Activated T-cell treated with anti-CD3 and anti-CD28 coated beads, Interleukin-2, amount 50 U/mL, for 72 hours (primary cell): ENCODE results near the gene C11orf52. TPM values are rescaled to one million over a fixed set of nuclear protein-coding genes. Genes with fewer than 3 reads are reported as not detected.

ENCODE experiments used
- ATAC-seq, 2 donors: fragments of 150-1000 bp; cut with Tn5 transposase; replicated peaks in 1 of 2; 2 replicates each; pipeline ENCODE4 v1.10.0; 2021; ENCODE audit warnings: moderate library complexity in 2 of 2, mild to moderate bottlenecking in 1 of 2
- DNase-seq, 2 donors: peaks; one replicate each; pipeline ENCODE4 v3.0.0; 2021 to 2022; ENCODE audit warnings: mixed read lengths in 1 of 2
- H3K27ac Mint-ChIP-seq: one replicate; pipeline ENCODE4 v1.8.0; 2022; ENCODE audit warnings: mild to moderate bottlenecking, moderate library complexity, mixed read lengths
- H3K27me3 Mint-ChIP-seq: one replicate; pipeline ENCODE4 v1.8.0; 2022; ENCODE audit warnings: low read depth, mixed read lengths
- H3K36me3 Mint-ChIP-seq, 2 donors: one replicate each; pipeline ENCODE4 v1.8.0; 2022; ENCODE audit warnings: mixed read lengths in 2 of 2, mild to moderate bottlenecking in 1 of 2; ENCODE audit not compliant: insufficient read depth in 2 of 2
- H3K4me1 Mint-ChIP-seq: one replicate; pipeline ENCODE4 v1.8.0; 2022; ENCODE audit warnings: low read depth, mixed read lengths
- H3K4me3 Mint-ChIP-seq, 2 donors: one replicate each; pipeline ENCODE4 v1.8.0; 2022; ENCODE audit warnings: mild to moderate bottlenecking in 2 of 2, mixed read lengths in 2 of 2, moderate library complexity in 2 of 2
- H3K9me3 Mint-ChIP-seq, 2 donors: one replicate each; pipeline ENCODE4 v1.8.0; 2022; ENCODE audit warnings: mixed read lengths in 2 of 2
- total RNA-seq, 2 donors: library from RNA; stranded (reverse); gene quantifications; one replicate each; pipeline ENCODE4 v1.2.3, GENCODE V29; 2022

C11orf52 gene
- total RNA-seq, 2 donors from 2014 or later = not detected

DNA sequence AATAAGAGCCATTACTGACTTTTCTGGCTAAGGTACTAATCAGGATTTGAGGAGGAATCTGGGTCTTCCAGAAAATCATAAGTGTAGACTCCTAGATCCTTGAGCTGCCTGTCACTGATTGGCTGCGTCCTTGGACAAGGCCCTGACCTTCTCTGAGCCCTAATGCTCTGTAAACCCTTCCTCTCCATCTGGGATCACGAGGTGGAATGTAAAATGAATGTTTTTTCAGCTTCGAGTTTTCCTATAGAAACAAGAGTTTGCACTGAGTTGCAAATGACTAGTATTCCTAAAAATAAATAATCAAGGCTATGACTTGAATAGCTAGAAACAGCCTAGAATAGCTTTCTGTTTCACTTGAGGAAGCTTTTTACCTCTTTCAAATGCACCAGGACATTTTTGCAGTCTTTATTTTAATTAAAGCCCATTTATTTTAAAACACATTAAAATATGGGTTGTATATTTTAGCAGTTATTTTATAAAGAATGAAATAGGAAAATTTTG, 17.4 kb downstream of the C11orf52 start:
- no peak for ATAC-seq
- no peaks in the 10 kb centered on the region for H3K9me3 Mint-ChIP-seq
- H3K36me3 Mint-ChIP-seq = peaks cover 4 to 9% of the 10 kb centered on the region in 2 donors
- no peak for DNase-seq
- H3K27me3 Mint-ChIP-seq = no peaks in the 10 kb centered on the region
- H3K4me3 Mint-ChIP-seq = peak overlapping the region; percentile 89 to 98
- H3K27ac Mint-ChIP-seq = peak overlapping the region; percentile 77
- peaks cover 79% of the 10 kb centered on the region for H3K4me1 Mint-ChIP-seq

DNA sequence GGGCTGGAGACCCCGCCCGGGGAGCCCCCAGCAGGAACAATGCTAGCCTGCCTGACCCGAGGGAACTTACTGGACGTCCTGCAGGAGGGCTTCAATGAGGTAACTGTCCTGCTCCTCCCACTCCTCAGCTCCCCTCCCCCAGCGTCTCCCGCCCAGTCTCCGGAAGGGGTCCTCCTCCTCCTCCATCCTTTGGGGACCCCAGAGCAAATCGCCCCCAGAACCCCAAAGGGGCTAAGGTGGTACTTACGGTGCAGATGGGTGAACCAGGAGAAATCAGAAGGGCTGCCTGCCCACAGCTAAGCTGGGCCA, 18.7 kb downstream of the C11orf52 start:
- peaks cover 85% of the 10 kb centered on the region for H3K4me1 Mint-ChIP-seq
- H3K36me3 Mint-ChIP-seq = peaks cover 6 to 9% of the 10 kb centered on the region in 2 donors
- H3K9me3 Mint-ChIP-seq = no peaks in the 10 kb centered on the region
- H3K4me3 Mint-ChIP-seq = peak overlapping the region; percentile 89 to 98
- H3K27me3 Mint-ChIP-seq = no peaks in the 10 kb centered on the region
- no peak overlapping the region for H3K27ac Mint-ChIP-seq
- ATAC-seq = no peak
- no peak for DNase-seq

DNA sequence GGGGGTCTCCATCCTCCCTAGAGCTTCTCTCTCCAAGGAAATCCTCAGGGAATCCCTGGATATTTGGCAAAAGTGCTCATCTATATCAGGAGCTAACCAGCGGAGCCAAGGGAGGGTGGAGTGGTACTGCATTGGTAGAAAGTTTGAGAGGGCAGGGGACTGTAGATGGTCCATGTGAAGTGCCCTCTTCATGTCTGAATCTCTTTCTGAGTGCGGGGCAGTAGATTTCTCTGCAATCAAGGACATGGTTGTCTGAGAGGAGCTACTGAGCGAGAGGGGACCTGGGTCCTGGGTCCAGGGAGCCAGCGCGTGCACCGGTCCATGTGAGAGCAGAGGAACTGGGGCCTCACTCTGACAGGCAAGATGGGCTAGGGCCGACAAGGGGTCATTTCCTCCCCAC, 19.1 kb downstream of the C11orf52 start:
- H3K27me3 Mint-ChIP-seq = no peaks in the 10 kb centered on the region
- H3K36me3 Mint-ChIP-seq = peaks cover 6 to 10% of the 10 kb centered on the region in 2 donors
- H3K4me3 Mint-ChIP-seq = peak overlapping the region; percentile 89 to 98
- peaks cover 85% of the 10 kb centered on the region for H3K4me1 Mint-ChIP-seq
- peak overlapping the region; percentile 98 for H3K27ac Mint-ChIP-seq
- ATAC-seq (no peak), DNase-seq (no peak)
- no peaks in the 10 kb centered on the region for H3K9me3 Mint-ChIP-seq

DNA sequence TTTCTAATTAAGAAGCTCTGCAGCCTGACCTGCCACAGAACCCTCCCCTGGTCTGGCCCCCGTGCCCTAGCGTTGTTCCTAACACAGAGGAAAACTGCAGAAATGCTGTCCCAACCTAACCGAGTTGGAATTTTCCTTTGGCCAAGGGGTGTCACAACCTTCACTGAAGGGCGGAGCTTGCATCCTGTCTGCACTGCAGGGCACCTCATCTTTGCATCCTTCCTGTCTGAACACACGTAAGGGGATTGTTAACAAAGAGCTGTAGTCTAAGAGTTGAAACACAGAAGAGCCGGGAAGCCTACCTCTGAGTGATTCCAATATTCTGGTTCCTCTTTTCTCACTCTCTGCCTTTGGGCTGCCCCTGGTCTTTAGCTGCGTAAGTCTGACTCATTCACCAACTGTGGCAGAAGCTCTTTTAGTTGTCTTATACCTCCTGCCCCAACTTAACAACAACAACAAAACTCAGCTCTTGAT, 20.0 kb downstream of the C11orf52 start:
- H3K9me3 Mint-ChIP-seq = no peaks in the 10 kb centered on the region
- peak overlapping the region; percentile 89 to 98 for H3K4me3 Mint-ChIP-seq
- peak overlapping the region; percentile 98 for H3K27ac Mint-ChIP-seq
- DNase-seq = peak; percentile 59 to 65
- H3K36me3 Mint-ChIP-seq = peaks cover 6 to 10% of the 10 kb centered on the region in 2 donors
- ATAC-seq = peak; percentile 81 to 82
- no peaks in the 10 kb centered on the region for H3K27me3 Mint-ChIP-seq
- H3K4me1 Mint-ChIP-seq = peaks cover 83% of the 10 kb centered on the region

DNA sequence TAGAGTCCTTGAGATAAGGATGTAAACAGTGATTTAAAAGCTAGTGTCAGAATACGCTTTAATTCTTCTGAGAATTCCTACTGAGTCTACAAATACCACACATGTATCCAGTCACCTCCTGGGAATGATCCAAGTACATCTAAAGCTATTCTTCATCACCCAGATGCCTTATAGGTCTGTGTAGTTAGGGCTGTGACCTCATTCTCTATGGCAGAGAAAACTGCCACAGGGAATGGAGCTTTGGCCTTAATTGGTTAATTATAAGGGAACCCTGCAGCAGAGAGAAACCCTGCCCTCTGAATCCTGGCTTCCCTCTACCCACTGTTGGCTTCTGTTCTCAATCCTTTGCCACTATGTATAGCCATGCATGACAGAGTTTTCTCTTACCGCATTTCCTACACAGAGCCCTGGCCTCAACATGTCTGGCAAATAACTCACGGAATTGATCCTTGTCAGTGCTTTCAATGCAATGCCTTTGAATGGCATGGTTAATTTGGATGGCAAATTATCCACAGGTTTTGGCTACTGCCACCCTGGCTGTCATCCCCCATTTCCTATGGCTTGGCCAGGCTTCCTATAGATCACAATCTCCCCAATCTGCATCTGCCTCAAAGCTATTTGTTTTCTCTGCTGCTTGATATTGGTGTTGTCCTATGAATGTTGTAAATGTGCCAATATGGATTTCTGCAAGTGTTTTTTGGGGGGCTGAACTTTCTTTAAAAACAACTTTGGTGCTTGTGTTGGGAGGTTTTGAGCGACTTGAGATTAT, 21.3 kb downstream of the C11orf52 start:
- peaks cover 6 to 13% of the 10 kb centered on the region in 2 donors for H3K36me3 Mint-ChIP-seq
- H3K4me1 Mint-ChIP-seq = peaks cover 88% of the 10 kb centered on the region
- DNase-seq (no peak), ATAC-seq (no peak)
- peak overlapping the region; percentile 5 for H3K27ac Mint-ChIP-seq
- H3K4me3 Mint-ChIP-seq = peak overlapping the region; percentile 10 to 33
- H3K9me3 Mint-ChIP-seq = no peaks in the 10 kb centered on the region
- H3K27me3 Mint-ChIP-seq = no peaks in the 10 kb centered on the region

DNA sequence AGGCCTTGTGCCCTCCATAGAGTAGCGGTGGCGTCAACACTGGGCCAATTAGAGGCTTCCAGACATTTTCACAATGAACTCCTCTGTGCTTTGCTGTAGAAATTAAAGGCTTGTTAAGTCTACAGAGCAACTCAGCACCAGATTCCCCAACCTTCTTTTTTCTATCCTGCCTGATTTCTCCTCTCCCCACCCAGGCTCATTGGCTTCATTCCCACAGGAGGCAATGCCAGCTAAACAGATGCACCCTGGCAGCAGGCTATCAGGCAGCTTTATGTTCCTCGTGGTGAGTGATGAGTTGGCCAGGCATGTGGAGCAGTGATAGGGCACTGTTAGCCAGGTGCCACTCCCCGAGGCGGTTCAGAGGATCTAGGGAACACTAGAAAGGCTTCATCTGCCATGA, 23.2 kb downstream of the C11orf52 start:
- Mint-ChIP-seq H3K9me3 (no peaks in the 10 kb centered on the region), H3K36me3 (peaks cover 2 to 13% of the 10 kb centered on the region in 2 donors), H3K27me3 (no peaks in the 10 kb centered on the region), H3K27ac (no peak overlapping the region), H3K4me1 (peaks cover 78% of the 10 kb centered on the region), H3K4me3 (no peak overlapping the region)
- ATAC-seq = no peak
- no peak for DNase-seq

DNA sequence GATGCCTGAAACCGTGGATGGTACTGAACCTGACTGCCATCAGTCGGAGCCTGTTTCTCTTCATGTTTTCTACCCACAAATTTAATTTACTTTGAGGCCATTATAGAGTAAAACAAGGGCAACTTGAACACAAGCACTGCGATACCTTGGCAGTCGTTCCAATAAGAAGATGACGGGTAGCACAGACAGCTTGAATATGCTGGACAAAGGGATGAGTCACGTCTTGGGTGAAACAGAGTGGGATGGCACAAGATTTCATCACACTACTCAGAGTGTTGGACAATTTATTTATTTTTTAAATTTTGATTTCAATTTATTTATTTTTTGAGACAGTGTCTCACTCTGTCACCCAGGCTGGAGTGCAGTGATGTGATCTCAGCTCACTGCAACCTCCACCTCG, 24.1 kb downstream of the C11orf52 start:
- DNase-seq (no peak), ATAC-seq (no peak)
- H3K9me3 Mint-ChIP-seq = no peaks in the 10 kb centered on the region
- peaks cover 2 to 13% of the 10 kb centered on the region in 2 donors for H3K36me3 Mint-ChIP-seq
- no peak overlapping the region for H3K4me3 Mint-ChIP-seq
- no peaks in the 10 kb centered on the region for H3K27me3 Mint-ChIP-seq
- H3K4me1 Mint-ChIP-seq = peaks cover 74% of the 10 kb centered on the region
- no peak overlapping the region for H3K27ac Mint-ChIP-seq

DNA sequence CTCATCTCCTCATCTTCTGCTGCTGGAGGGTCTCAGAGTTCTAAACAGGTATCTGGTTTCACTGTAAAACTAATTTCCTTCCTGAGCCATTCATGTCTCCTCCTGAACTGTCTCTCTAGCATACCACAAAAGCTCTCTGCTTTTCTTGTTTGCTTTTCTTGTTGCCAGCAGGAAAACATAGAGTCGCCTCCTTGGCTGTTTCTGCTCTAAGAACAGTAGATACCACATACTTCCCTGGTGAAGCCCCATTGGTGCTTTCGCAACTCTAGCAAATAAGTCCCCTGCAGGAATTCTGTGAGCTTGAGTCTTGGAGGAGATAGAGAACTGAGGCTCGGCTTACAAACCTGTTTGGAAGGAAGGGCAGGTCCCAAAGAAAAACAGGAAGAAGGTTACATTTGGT, 25.4 kb downstream of the C11orf52 start:
- H3K4me3 Mint-ChIP-seq = peak overlapping the region; percentile 66 to 93
- no peak for DNase-seq
- H3K36me3 Mint-ChIP-seq = peaks cover 6 to 14% of the 10 kb centered on the region in 2 donors

DNA sequence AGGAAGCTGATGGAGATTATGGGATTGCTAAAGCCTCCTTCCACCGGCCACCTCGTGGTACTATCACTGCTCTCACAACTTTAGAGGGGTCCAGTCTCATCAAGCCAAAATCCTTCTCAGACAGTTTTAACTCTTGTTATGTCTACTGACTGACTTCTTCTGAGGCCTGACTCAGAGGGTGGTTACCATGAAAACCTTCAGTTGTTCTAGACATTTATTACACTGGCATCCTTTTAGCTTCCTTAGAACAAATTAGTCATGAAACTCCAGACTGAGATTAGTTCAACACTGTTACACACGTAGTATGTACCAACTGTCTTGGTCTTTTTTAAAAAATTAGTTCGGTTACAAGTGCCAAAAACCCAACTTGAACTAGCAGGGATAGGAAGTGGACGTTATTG, 25.9 kb downstream of the C11orf52 start:
- peak; percentile 96 to 97 for ATAC-seq
- H3K4me3 Mint-ChIP-seq = peak overlapping the region; percentile 66 to 93

More for the DNA sequence above, 25.4 kb downstream of the C11orf52 start:
- Mint-ChIP-seq H3K27me3 (no peaks in the 10 kb centered on the region), H3K27ac (peak overlapping the region; percentile 100), H3K4me1 (peaks cover 72% of the 10 kb centered on the region), H3K9me3 (no peaks in the 10 kb centered on the region)
- peak; percentile 20 to 22 for ATAC-seq

DNA sequence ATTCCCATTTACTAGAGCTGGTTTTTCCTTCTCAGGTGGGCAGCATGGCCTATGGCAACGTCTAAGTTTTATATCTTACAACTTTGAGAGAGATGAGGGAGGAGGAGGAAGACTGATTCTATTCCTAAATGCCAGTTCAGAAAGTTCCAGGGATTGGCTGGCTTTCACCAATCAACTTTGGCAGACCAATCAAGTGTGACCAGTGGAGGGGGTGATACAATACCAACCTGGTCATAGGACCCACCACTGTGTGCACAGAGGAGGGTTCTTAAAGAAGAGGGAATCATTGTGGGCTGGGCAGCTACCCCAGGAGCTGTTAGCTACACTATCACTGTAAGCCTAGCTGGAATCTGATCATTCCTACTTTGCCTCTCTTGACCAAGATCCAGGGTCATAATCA, 26.5 kb downstream of the C11orf52 start:
- Mint-ChIP-seq H3K9me3 (no peaks in the 10 kb centered on the region), H3K27me3 (no peaks in the 10 kb centered on the region), H3K4me3 (peak overlapping the region; percentile 66 to 93), H3K27ac (peak overlapping the region; percentile 100), H3K4me1 (peaks cover 71% of the 10 kb centered on the region), H3K36me3 (peaks cover 8 to 18% of the 10 kb centered on the region in 2 donors)
- ATAC-seq (no peak), DNase-seq (no peak)

More for the DNA sequence above, 25.9 kb downstream of the C11orf52 start:
- peaks cover 6 to 14% of the 10 kb centered on the region in 2 donors for H3K36me3 Mint-ChIP-seq
- no peaks in the 10 kb centered on the region for H3K27me3 Mint-ChIP-seq
- no peaks in the 10 kb centered on the region for H3K9me3 Mint-ChIP-seq
- peak overlapping the region; percentile 100 for H3K27ac Mint-ChIP-seq
- H3K4me1 Mint-ChIP-seq = peaks cover 72% of the 10 kb centered on the region
- peak; percentile 39 to 42 for DNase-seq

DNA sequence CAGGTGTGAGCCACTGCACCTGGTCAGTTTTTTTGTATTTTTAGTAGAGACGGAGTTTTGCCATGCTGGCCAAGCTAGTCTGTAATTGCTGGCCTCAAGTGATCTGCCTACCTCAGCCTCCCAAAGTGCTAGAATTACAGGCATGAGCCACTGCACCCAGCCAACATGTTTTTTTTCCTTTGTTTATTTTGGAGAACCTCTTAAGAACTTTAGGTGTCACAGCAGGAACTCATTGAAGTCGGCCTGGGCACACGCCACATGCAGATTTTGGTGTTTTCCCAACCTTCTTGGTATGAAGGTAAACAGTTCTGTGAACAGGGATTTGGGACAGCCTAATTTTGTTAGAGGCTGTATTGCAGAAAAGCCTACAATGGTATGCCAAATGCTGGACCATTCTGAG, 27.8 kb downstream of the C11orf52 start:
- Mint-ChIP-seq H3K36me3 (peaks cover 8 to 15% of the 10 kb centered on the region in 2 donors), H3K4me3 (no peak overlapping the region), H3K27ac (no peak overlapping the region), H3K4me1 (peaks cover 58% of the 10 kb centered on the region), H3K9me3 (no peaks in the 10 kb centered on the region), H3K27me3 (no peaks in the 10 kb centered on the region)
- no peak for DNase-seq
- no peak for ATAC-seq

DNA sequence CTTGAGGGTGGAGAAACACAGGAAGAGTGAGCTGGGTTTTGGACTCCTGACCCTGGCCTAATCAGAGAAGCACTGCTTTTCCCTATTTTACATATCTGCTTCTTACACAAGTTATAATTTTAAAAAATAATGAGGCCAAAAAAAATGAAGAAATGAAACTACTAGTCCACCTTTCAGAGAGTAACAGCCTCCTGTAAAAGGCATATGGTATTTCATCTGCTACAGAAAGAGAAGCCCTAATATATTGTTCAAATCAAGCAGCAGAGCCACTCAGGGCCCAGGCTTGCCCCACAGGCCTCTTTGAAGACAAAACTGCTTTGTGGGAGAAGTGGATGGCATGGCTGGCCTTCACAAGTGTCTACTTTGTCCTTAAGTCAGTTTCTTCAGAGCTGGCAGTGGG, 28.4 kb downstream of the C11orf52 start:
- Mint-ChIP-seq H3K27ac (no peak overlapping the region), H3K4me3 (no peak overlapping the region), H3K9me3 (no peaks in the 10 kb centered on the region), H3K4me1 (peaks cover 51% of the 10 kb centered on the region), H3K27me3 (no peaks in the 10 kb centered on the region), H3K36me3 (peaks cover 6 to 21% of the 10 kb centered on the region in 2 donors)
- ATAC-seq (no peak), DNase-seq (no peak)

DNA sequence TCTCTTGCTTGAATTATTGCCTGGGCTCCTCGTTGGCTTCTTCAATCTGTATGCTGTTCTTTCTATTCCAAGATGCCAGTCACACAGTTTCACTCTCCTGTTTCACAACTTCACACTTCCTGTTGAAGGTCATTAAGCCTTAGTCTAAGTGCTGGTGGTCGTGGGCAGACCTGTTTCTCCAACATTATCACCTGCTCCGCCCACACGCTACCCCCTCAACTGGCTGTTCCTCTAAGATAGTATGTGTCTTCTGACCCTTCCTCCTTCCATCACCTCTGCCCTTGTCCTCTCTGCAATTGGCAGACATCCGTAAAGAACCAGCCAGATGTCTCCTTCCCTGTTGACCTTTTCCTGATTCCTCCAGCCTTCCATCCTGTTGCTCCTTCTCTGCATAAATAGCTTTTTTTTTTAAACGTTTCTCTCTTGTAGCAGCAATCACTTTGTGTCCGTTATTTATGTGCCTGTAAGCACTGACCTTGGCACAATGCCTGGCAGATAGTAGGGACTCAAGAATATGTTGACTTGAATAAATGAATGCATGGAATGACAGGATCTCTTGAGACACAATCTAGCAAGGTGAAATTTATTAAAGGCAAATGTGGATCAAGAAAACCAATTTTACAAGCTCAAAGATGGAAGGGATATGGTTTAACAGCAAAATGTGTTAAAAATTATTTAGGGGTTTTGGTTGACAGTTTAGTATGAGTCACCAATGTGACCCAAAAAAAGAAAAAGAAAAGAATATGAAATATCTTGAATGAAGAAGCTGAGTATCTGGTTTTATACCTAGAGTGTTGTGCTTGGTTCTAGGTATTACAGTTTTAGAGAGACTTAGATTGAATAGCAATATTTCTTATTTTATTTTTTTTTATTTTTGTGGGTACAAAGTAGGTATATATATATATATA, 31.1 kb downstream of the C11orf52 start:
- ATAC-seq (no peak), DNase-seq (no peak)
- Mint-ChIP-seq H3K36me3 (peaks cover 6 to 19% of the 10 kb centered on the region in 2 donors), H3K4me3 (peak overlapping the region; percentile 1 to 12), H3K27me3 (no peaks in the 10 kb centered on the region), H3K9me3 (no peaks in the 10 kb centered on the region), H3K27ac (peak overlapping the region; percentile 21), H3K4me1 (peaks cover 31% of the 10 kb centered on the region)
